ENCODE measurements around the gene CFAP299.

GRCh38 chr4:80334568-80334967 is 962 bp upstream of the CFAP299 start:
- no peak for TF ChIP-seq CTCF (conservative IDR thresholded peaks at IDR 0.05; ENCODE audit: low read length)
- TF ChIP-seq EZH2phosphoT487 (IDR thresholded peaks at IDR 0.05; ENCODE audit: borderline replicate concordance) = no peak

All from Loucy (cell line).